HT1080 (cell line): ENCODE results near the gene FAHD1. TPM values are rescaled to one million over a fixed set of nuclear protein-coding genes. Genes with fewer than 3 reads are reported as not detected.

Experiments used
- DNase-seq: peaks from one replicate; pipeline ENCODE4 v3.0.0-alpha.2; 2015; ENCODE audit warnings: low read depth
- polyA plus RNA-seq, 2 experiments: library from polyadenylated mRNA; depleted of rRNA; stranded (reverse); fragments of >200 nt; gene quantifications; 2 replicates each; pipeline ENCODE4 v1.2.3, GENCODE V29; 2015
- total RNA-seq: library from RNA; depleted of rRNA; stranded (reverse); fragments of >200 nt; shearing (Covaris generic); gene quantifications from 2 replicates; pipeline ENCODE4 v1.2.3, GENCODE V29; 2014; rRNA removed

The FAHD1 gene
- total RNA-seq, result 78.8 and 81.1 TPM in 2 replicates
- 31.7 and 32.0 TPM in 2 replicates for polyA plus RNA-seq (2015; cell fraction: cytosol; rRNA removed)
- polyA plus RNA-seq (2015; cell fraction: nucleus; rRNA removed), result 12.2 and 17.7 TPM in 2 replicates

- peak; percentile 96 for DNase-seq
These were observed at the start of gene FAHD1, which contains the start of gene HAGH for GRCh38 chr16:1826691-1827573. Gene FAHD1 (plus strand): TSS chr16:1827206. CDS start chr16:1827239, 33 bp downstream. Gene HAGH (minus strand): TSS chr16:1826825. CDS start chr16:1826787, 38 bp downstream.

- no peak for DNase-seq
These were observed 49.4 kb upstream of the FAHD1 start for GRCh38 chr16:1777375-1778199.

DNA sequence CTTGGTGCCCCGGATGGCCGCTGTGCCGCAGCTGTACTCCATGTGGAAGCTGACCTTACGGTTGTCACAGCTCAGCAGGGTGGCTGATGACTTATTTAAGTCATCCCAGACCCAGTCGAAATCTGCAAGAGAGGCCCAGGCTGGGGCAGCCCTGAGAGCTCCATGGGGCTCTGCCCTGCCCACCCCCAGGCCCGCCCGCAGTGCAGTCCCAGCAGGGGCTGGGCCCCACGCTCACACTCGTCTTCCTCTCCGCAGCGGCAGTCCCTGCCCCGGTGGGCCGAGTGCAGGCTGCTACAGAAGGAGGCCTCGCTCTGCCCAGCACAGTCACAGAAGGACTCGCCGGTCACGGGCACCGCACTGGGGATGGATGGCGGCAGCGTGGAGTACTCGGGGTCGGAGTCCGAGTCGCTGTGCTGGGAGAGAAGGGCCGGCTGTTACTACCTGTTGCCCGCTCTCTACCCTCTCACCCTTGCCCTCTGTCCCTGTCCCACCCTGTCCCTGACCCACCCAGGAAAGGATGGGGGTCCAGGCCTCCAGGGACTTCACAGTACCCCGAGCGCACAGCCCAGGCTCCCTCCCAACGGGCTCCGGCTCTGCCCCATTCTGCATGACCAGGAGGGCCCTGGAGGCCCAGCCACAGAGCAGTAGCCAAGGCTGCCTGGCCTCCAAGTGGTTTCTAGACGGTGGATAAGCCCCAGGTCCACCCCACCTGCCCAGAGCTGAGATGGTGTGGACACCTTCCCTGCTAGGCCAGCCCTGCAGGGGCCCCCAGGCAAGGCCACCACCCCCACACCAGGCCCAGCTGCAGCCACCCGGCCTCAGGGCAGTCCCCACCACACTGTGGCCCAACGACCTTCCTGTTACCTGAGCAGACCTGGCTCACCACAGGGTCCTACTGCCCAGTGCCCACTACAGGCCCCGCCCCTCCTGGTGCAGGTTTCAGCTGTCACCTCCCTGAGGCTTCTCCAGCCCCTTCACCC lies 48.5 kb upstream of the FAHD1 start:
- no peak for DNase-seq

- DNase-seq, result no peak
These were observed 47.7 kb upstream of the FAHD1 start for GRCh38 chr16:1779234-1779701.

- no peak for DNase-seq
These were observed 47.0 kb upstream of the FAHD1 start for GRCh38 chr16:1779741-1780676.

DNA sequence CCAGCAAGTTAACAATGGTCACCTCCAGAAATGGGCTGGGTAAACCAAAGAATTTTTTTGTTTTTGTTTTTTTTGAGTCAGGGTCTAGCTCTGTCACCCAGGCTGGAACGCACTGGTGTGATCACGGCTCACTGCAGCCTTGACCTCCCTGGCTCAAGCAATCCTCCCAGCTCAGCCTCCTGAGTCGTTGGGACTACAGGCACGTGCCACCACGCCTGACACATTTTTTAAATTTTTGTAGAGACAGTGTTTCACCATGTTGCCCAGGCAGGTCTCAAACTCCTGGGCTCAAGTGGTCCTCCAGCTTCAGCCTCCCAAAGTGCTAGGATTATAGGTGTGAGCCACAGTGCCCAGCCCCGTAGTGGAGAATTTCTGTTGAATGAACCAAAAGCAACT lies 46.3 kb upstream of the FAHD1 start:
- DNase-seq, result no peak

GRCh38 chr16:1781254-1781653 lies 45.8 kb upstream of the FAHD1 start:
- DNase-seq, result no peak

- no peak for DNase-seq
These were observed 45.1 kb upstream of the FAHD1 start for GRCh38 chr16:1781758-1782407.

DNA sequence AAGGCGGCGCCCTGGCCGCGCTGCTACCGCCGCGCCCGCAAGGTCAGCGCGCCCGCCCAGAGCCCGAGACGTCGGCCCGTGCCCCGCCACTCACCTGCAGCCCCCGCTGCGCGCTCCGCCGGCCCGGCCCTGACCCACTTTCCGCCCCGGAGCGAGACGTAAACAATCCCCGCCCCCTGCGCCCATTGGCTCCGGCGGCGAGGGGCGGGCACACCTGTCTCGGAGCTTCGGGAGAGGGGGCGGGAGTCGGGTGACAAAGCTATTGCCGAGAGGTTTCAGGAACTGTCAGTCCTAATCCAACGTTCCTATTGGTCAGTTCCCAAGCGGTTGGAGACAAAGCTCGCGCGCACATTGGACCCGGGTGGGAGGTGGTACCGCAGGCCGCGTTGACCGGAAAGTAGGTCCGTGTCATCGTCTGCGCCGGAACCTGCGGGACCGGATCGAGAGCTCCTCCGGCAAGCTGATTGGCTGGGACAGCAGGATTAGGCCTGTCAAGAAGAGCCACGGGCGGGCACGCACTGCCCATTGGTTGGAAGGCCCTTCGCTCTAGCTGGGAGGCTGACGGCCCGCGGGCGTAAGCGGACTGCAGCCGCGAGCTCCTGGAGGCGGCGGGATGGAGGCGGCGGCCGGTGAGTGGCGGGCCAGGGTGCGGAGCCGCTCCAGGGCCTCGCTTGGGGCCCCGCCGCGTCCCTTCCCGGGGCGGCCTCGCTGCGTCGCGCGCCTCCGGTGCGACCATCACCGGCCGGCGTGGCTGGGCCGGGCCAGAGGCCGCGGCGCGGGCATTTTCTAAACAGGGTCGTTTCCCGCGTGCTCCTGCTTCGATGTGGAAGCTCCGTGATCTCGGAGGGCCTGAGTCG lies 44.4 kb upstream of the FAHD1 start, which contains the start of the genes NUBP2 and SPSB3:
Gene NUBP2, plus strand, starts transcription at position 553 of the 857 bp plus-strand sequence. Its CDS starts 61 bp downstream, at position 614.
Gene SPSB3, minus strand, starts transcription at position 164 of the 857 bp plus-strand sequence. CDS start 1,088 bp downstream, outside the sequence.
- peak; percentile 100 for DNase-seq

DNA sequence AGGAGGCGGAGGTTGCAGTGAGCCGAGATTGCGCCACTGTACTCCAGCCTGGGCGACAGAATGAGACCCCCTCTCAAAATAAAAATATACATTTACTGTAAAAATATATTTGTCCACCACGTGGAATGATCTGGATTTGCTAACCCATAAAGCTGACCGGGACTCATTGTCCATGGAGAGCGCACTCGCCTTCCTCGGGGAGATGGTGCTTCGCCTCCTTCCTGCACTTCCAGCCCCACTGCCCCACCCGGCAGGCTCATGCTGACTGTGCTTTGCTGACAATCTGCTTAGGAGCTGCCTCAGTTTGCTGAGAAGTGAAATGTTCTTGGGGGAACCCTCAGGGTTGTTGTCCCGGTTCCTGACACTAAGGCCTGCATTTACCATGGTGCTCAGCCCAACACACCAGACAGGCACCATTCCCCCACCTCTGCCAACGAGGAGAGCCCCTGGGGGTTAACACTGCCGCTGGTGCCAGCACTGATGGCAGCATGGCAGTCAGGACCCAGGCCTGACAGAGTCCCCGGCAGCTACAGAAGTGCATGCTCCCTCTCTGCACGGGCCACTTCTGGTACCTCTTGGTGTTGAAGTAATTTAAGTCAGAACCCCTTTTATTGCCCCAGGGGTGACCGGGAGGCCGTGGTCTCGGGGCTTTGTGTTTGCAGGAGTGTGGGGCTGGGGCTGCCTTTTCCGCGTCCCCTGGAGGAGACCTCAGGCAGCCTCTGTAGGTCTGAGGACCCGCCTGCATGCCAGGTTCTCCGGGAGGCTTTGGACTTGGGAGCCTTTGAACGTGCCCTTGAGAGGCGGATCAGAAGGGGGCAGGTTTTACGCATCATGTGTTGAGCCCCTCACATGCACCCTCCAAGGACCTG lies 41.8 kb upstream of the FAHD1 start:
- no peak for DNase-seq

DNA sequence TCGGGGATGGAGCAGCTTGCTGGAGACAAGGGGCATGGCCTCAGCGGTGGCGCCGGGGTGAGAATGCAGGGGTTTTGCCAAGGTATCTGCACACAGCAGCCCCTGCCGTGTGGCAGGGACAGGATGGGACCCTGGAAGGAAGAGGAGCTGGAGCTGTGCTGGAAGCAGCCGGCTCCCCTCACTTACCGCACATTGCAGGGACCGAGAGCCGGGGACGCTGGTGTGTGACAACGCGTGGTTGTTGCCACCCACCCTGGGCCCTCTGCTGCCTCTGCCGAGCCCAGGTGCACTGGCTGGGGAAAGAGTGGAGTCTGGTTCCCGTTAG lies 41.2 kb upstream of the FAHD1 start:
- no peak for DNase-seq

- DNase-seq, result no peak
These were observed 40.6 kb upstream of the FAHD1 start for GRCh38 chr16:1786242-1787055.

DNA sequence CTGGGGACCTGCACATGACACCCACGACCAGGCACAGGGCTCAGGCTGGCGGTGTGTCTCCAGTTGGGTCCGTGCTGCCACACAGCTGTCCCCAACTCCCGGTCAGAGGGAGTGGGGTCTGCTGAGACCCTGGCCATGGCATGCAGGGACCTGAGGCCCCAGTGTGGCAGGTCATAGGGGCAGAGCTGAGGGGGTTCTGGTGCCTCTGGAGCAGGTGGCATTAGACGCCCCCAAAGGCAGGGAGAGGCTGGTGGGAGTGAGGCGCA lies 40.0 kb upstream of the FAHD1 start:
- no peak for DNase-seq

GRCh38 chr16:1787322-1788094 lies 39.5 kb upstream of the FAHD1 start:
- DNase-seq, result no peak

- DNase-seq, result no peak
These were observed 38.8 kb upstream of the FAHD1 start for GRCh38 chr16:1788095-1788707.
